LNCaP clone FGC (cell line): ENCODE measurements around the gene PTPRM.

Experiments
- DNase-seq: peaks from one replicate; pipeline ENCODE4 v3.0.0-alpha.2; 2011; ENCODE audit warnings: low read depth
- H3K4me3 ChIP-seq: 2 replicates; pipeline ENCODE4 v1.5.1; 2011; ENCODE audit warnings: mild to moderate bottlenecking, low read depth, low read length, control low read depth
- TF ChIP-seq, protein P1 (sequence below): IDR thresholded peaks from 2 replicates; pipeline ENCODE4 v1.5.1; 2012; ENCODE audit warnings: mild to moderate bottlenecking; ENCODE audit not compliant: control insufficient read depth, insufficient read depth; ENCODE audit errors: extremely low read depth

The PTPRM gene

DNA sequence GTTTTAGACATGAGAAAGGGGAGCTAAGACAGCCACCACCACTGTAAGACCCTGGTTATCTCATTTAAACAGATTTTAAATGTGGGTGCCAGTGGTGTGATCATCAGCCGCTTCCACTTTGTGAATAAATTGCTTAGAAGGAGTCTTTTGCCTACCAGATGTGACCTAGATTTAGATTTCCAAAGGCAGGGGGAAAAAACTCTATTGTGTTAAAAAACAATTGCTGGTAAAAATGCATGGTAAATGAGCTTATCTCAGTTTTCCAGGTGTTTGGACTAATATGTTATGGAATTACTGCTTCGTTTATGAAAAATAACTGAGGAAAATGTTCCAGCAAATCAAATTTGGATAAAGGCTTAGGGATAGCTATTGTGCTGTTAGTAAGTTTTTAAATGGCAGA is 575.8 kb downstream of the PTPRM start:
- H3K4me3 ChIP-seq: no peak overlapping the region
- TF ChIP-seq, protein P1, sequence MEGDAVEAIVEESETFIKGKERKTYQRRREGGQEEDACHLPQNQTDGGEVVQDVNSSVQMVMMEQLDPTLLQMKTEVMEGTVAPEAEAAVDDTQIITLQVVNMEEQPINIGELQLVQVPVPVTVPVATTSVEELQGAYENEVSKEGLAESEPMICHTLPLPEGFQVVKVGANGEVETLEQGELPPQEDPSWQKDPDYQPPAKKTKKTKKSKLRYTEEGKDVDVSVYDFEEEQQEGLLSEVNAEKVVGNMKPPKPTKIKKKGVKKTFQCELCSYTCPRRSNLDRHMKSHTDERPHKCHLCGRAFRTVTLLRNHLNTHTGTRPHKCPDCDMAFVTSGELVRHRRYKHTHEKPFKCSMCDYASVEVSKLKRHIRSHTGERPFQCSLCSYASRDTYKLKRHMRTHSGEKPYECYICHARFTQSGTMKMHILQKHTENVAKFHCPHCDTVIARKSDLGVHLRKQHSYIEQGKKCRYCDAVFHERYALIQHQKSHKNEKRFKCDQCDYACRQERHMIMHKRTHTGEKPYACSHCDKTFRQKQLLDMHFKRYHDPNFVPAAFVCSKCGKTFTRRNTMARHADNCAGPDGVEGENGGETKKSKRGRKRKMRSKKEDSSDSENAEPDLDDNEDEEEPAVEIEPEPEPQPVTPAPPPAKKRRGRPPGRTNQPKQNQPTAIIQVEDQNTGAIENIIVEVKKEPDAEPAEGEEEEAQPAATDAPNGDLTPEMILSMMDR: no peak
- no peak for DNase-seq

DNA sequence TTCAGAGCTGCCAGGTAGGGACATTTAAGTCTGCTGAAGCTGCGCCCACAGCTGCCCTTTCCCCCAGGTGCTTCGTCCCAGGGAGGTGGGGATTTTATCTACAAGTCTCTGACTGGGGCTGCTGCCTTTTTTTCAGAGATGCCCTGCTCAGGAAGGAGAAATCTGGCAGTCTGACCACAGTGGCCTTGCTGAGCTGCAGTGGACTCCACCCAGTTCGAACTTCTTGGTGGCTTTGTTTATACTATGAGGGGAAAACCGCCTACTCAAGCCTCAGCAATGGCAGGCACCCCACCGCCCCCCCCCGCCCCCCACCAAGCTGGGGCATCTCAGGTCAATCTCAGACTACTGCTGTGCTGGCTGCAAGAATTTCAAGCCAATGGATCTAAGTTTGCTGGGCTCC is 584.1 kb downstream of the PTPRM start:
- TF ChIP-seq, protein P1: no peak

DNA sequence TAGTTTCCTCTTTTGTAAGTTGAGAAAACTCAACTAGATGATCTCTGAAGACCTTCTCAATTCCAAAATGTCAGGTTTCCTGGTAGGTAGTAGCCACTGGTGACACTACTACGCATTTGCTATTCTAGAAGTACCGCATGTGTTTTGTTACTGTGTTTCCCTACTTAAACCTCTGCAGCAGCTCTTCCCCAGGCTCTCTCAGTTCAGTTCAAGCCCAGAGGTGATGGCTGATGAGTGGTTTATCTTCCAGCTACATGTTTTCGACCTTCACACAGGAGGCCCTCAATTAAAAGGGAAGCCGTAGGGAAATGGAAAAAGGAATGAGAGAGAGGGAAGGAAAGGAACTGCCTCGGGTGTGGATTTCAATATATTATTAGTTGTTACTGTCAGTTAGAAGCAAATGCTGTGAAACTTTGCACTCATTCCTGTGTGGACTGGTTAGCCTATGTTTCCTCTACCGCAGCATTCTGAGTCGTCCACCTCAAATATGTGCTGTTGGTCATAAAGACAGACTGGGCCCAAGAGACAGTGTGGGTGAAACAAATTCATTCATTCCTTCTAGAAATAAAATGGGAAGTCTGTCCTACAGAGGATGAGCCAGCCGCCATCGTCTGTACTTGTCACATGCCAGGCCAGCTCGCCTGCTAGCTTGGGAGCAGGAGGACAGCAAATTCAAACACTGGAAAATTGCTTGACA is 586.9 kb downstream of the PTPRM start:
- no peak overlapping the region for H3K4me3 ChIP-seq
- TF ChIP-seq, protein P1: no peak
- no peak for DNase-seq

More for the DNA sequence above, 584.1 kb downstream of the PTPRM start:
- H3K4me3 ChIP-seq: no peak overlapping the region
- DNase-seq: no peak

DNA sequence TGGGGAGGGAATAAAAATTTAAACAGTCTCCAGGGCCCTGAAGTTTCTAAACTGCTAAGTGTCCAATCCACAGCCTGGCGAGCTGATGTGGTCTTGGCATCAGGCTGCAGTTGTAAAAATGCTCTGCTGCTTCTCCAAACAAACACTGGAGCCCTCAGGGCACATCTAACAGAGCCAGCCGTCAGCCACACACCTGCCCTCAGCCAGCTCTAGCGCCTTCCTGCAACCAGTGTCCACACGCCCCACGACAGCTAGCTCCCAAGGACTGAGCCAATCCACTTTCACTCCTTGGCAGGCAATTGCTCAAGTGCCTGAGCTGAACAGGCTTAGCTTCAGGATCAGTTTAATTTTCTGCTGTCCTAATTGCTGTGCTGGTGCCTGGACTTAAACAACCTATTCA is 595.7 kb downstream of the PTPRM start:
- H3K4me3 ChIP-seq: no peak overlapping the region
- peak; percentile 95 for DNase-seq
- TF ChIP-seq, protein P1: no peak

DNA sequence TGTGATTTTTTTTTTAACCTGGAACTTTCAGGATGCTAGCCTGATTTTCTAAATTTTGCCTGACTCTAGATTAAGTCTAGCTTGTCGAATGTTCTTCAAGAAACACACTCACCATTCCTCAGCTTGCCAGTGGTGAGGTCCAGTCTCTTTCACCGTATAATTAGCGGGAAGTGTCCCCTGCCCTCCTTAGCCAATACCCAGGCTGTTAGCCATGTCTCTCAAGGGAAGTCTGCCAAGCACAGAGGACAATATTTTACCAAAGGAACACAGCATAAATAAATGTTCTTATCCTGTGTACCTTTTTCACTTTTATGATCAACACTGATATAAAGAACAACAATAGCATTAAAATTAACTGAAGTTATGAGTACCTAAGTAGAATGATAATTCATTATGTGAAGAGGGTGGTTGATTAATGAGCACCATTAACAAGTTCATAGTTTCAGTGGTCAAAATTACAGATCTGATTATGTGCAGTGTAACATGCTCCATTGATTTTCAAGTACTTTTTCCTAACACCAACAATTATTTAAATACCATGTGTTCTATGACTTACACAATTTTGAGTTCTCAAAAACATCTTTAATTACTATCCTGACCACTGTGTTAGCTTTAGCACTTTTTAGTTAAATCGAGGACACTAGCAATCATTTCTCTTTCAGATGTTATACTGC is 596.3 kb downstream of the PTPRM start:
- TF ChIP-seq, protein P1: no peak
- DNase-seq: peak; percentile 52
- no peak overlapping the region for H3K4me3 ChIP-seq

DNA sequence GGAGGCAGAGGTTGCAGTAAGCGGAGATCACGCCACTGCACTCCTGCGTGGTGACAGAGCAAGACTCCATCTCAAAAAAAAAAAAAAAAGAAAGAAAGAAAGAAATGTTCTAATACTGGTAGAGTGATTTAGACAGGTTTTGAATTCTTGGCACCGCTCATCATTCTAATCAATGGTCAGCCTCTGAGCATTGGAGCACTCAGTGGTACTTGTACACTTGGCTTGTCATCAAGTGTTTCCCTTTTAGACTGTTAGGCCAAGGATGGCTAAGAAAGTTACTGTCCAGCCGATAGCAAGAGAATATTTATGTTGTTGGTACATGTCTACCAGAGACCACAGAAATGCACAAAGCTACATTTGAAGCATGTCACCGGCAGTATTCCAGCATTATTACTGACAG is 598.0 kb downstream of the PTPRM start:
- TF ChIP-seq, protein P1: no peak
- H3K4me3 ChIP-seq: no peak overlapping the region

More for the DNA sequence above, 598.0 kb downstream of the PTPRM start:
- DNase-seq: no peak
